ENCODE results near the gene PLXNA3.

GRCh38 chrX:154506483-154507332 lies 48.6 kb downstream of the PLXNA3 start:
- TF ChIP-seq, protein P1, sequence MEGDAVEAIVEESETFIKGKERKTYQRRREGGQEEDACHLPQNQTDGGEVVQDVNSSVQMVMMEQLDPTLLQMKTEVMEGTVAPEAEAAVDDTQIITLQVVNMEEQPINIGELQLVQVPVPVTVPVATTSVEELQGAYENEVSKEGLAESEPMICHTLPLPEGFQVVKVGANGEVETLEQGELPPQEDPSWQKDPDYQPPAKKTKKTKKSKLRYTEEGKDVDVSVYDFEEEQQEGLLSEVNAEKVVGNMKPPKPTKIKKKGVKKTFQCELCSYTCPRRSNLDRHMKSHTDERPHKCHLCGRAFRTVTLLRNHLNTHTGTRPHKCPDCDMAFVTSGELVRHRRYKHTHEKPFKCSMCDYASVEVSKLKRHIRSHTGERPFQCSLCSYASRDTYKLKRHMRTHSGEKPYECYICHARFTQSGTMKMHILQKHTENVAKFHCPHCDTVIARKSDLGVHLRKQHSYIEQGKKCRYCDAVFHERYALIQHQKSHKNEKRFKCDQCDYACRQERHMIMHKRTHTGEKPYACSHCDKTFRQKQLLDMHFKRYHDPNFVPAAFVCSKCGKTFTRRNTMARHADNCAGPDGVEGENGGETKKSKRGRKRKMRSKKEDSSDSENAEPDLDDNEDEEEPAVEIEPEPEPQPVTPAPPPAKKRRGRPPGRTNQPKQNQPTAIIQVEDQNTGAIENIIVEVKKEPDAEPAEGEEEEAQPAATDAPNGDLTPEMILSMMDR (IDR thresholded peaks at IDR 0.05), result no peak
- TF ChIP-seq POLR2A (IDR thresholded peaks at IDR 0.05), result no peak

All from adrenal gland (tissue), 5 donors.